IPS DF 6.9 (cell line): ENCODE results near the gene LIPA.

Experiments used
- DNase-seq: peaks from one replicate; pipeline ENCODE4 v3.0.0-alpha.2; 2013; ENCODE audit warnings: low read depth, low spot score
- H3K27ac ChIP-seq: one replicate; pipeline ENCODE4 v1.5.1; 2013; ENCODE audit warnings: low read length, control low read depth
- H3K27me3 ChIP-seq: 2 replicates; pipeline ENCODE4 v1.6.1; 2013; ENCODE audit warnings: mild to moderate bottlenecking, low read length; ENCODE audit not compliant: control insufficient read depth, insufficient read depth
- H3K36me3 ChIP-seq: 2 replicates; pipeline ENCODE4 v1.6.1; 2013; ENCODE audit warnings: low read length; ENCODE audit not compliant: control insufficient read depth, insufficient read depth
- H3K4me1 ChIP-seq: 2 replicates; pipeline ENCODE4 v1.6.1; 2013; ENCODE audit warnings: low read length; ENCODE audit not compliant: control insufficient read depth, insufficient read depth
- H3K4me3 ChIP-seq: 2 replicates; pipeline ENCODE4 v1.5.1; 2013; ENCODE audit warnings: mild to moderate bottlenecking, low read length
- H3K9me3 ChIP-seq: 2 replicates; pipeline ENCODE4 v1.6.1; 2013; ENCODE audit warnings: low read length, inconsistent platforms; ENCODE audit not compliant: control insufficient read depth, insufficient read depth
- WGBS: extraction: QIAGEN DNeasy Blood & Tissue Kit; methylation state at CpG from one replicate; pipeline ENCODE4 v1.1.7; 2013; ENCODE audit warnings: mixed read lengths, missing lambda C conversion rate; ENCODE audit not compliant: insufficient read length, insufficient coverage; 5-methylcytosine and 5-hydroxymethylcytosine counted together

The LIPA gene

DNA sequence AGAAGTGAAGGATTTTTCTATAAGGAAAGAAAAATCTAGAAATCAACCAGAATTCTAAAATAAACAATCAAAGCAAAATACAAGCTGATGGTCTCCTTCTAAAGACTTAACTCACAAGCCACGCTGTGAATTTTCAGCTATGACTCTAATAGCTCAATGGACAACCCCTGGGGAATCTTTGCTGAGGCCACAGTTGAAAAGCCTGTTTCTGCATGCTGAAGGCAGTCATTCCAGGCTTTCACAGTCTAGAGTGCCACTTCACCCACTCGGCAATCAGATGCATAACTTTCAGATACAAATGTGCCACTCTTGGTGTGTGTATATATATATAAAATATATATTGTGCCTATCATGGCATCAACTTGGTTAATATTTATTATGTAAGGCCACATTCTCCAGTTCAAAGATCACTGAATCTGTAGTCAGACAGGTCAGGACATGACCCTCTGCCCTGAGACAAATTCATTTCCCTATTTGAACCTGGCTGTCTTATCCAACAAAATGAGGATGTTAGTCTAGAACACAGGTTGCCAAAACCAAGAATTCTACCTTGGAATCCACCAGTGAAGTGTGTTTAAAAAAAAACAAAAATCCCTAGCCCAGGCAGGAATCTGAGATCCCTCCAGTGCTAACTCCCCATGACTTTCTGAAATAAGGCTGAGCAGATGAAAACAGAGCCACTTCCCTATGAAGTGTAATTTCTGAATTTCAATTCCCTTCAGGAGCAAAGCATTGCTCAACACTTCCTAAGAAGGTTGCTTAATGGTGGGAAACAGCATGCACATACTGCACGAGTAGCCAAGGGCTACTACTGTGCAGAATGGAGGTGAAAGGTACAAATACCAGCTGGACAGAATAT lies 9.9 kb downstream of the LIPA start:
- DNase-seq: no peak
- WGBS: no CpG with 5 or more reads among the region's 3 CpGs
- H3K9me3 ChIP-seq: no peaks in the 10 kb centered on the region
- H3K36me3 ChIP-seq: no peaks in the 10 kb centered on the region
- peaks cover 1% of the 10 kb centered on the region; the same call in 1 of the 2 replicates for H3K4me1 ChIP-seq
- no peak overlapping the region for H3K4me3 ChIP-seq
- H3K27ac ChIP-seq: no peak overlapping the region
- H3K27me3 ChIP-seq: no peaks in the 10 kb centered on the region

- WGBS: no CpG with 5 or more reads among the region's 3 CpGs
- Histone ChIP-seq H3K27ac (no peak overlapping the region), H3K4me1 (peaks cover 1% of the 10 kb centered on the region; the same call in 1 of the 2 replicates), H3K36me3 (no peaks in the 10 kb centered on the region), H3K27me3 (no peaks in the 10 kb centered on the region), H3K9me3 (no peaks in the 10 kb centered on the region), H3K4me3 (no peak overlapping the region)
- no peak for DNase-seq
Measured at GRCh38 chr10:89241026-89241425, 10.5 kb downstream of the LIPA start.

GRCh38 chr10:89240519-89240918 lies 11.1 kb downstream of the LIPA start:
- no peak for DNase-seq
- Histone ChIP-seq H3K27ac (no peak overlapping the region), H3K27me3 (no peaks in the 10 kb centered on the region), H3K36me3 (no peaks in the 10 kb centered on the region), H3K9me3 (no peaks in the 10 kb centered on the region), H3K4me3 (no peak overlapping the region), H3K4me1 (peaks cover 1% of the 10 kb centered on the region; the same call in 1 of the 2 replicates)
- WGBS: no CpG with 5 or more reads among the region's 3 CpGs

- Histone ChIP-seq H3K27ac (no peak overlapping the region), H3K4me1 (peaks cover 1% of the 10 kb centered on the region; the same call in 1 of the 2 replicates), H3K27me3 (no peaks in the 10 kb centered on the region), H3K9me3 (no peaks in the 10 kb centered on the region), H3K4me3 (no peak overlapping the region), H3K36me3 (no peaks in the 10 kb centered on the region)
- DNase-seq: no peak
- WGBS: no CpG with 5 or more reads among the region's 5 CpGs
Measured at GRCh38 chr10:89238956-89239644, 12.5 kb downstream of the LIPA start.

GRCh38 chr10:89237849-89238248 lies 13.7 kb downstream of the LIPA start:
- H3K9me3 ChIP-seq: no peaks in the 10 kb centered on the region
- H3K36me3 ChIP-seq: no peaks in the 10 kb centered on the region
- peaks cover 1% of the 10 kb centered on the region; the same call in 1 of the 2 replicates for H3K4me1 ChIP-seq
- no peak overlapping the region for H3K4me3 ChIP-seq
- no peak for DNase-seq
- no peaks in the 10 kb centered on the region for H3K27me3 ChIP-seq
- no peak overlapping the region for H3K27ac ChIP-seq

- Histone ChIP-seq H3K27ac (no peak overlapping the region), H3K4me3 (no peak overlapping the region), H3K9me3 (no peaks in the 10 kb centered on the region), H3K27me3 (no peaks in the 10 kb centered on the region), H3K4me1 (no peaks in the 10 kb centered on the region), H3K36me3 (no peaks in the 10 kb centered on the region)
- WGBS: no CpG with 5 or more reads among the region's 4 CpGs
- DNase-seq: no peak
Measured at GRCh38 chr10:89236226-89236797, 15.3 kb downstream of the LIPA start.

DNA sequence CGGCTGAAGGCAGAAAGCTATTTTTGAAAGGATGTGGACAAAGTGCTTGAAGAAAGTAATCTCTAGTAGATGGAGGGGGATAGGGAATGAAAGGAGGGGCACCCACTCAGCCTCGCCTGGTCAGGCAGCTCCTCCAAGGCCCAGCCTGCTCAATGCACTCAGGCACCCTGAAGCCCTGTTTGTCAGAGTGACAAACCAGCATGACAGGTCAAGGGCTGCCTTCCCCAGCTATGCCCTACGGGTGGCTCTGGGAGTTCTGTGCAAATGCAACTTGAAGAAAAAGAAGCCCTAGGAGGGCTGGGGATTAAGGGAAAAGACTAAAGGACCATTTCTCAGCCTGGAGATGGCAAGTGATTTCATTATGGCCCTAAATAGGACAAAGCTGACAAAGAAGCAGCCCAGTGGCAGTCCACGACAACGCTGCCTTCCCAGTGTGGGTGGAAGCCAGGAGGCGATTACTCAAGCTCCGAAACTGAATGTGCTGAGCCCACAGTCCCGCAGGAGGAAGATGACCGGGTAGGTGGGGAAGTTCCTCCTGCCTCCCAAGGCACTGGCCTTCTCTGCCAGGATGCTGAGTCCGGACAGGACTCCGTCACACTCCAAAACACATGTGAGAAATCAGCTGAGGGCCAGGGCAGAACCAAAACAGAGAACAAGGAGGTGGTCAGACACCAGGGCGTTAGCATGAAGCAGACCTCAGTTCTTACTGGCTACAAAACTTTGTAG lies 16.3 kb downstream of the LIPA start:
- Histone ChIP-seq H3K9me3 (no peaks in the 10 kb centered on the region), H3K4me3 (no peak overlapping the region), H3K36me3 (no peaks in the 10 kb centered on the region), H3K4me1 (no peaks in the 10 kb centered on the region), H3K27ac (no peak overlapping the region), H3K27me3 (no peaks in the 10 kb centered on the region)
- no CpG with 5 or more reads among the region's 12 CpGs for WGBS
- DNase-seq: no peak

GRCh38 chr10:89233033-89233432 lies 18.5 kb downstream of the LIPA start:
- H3K36me3 ChIP-seq: no peaks in the 10 kb centered on the region
- no peak overlapping the region for H3K27ac ChIP-seq
- no peak overlapping the region for H3K4me3 ChIP-seq
- no CpG with 5 or more reads among the region's 2 CpGs for WGBS
- H3K9me3 ChIP-seq: no peaks in the 10 kb centered on the region
- no peak for DNase-seq
- H3K4me1 ChIP-seq: no peaks in the 10 kb centered on the region
- H3K27me3 ChIP-seq: no peaks in the 10 kb centered on the region

- DNase-seq: no peak
- H3K9me3 ChIP-seq: no peaks in the 10 kb centered on the region
- H3K4me3 ChIP-seq: no peak overlapping the region
- H3K27ac ChIP-seq: no peak overlapping the region
- no peaks in the 10 kb centered on the region for H3K36me3 ChIP-seq
- no peaks in the 10 kb centered on the region for H3K27me3 ChIP-seq
- H3K4me1 ChIP-seq: no peaks in the 10 kb centered on the region
Measured at GRCh38 chr10:89228962-89229361, 22.6 kb downstream of the LIPA start.

DNA sequence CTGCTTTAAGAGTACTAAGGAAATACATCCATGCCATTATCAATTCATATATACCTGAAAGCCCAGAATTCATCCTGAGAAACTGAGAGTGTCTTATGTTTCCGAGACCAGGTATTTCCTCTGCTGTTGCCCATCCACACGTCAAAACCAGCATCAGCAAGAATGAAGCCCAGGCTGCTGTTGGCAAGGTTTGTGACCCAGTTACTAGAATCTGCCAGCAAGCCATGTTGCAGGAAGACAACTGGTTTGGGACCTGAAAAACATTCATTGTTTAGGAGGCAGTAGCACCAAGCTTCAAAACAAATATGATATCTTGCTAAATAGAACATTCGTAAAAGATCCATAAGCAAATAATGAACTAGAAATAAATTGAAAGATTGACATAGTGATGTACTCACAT lies 23.4 kb downstream of the LIPA start:
- H3K4me1 ChIP-seq: no peaks in the 10 kb centered on the region
- DNase-seq: no peak
- H3K4me3 ChIP-seq: no peak overlapping the region
- no peak overlapping the region for H3K27ac ChIP-seq
- no CpG with 5 or more reads among the region's 3 CpGs for WGBS
- H3K27me3 ChIP-seq: no peaks in the 10 kb centered on the region
- no peaks in the 10 kb centered on the region for H3K36me3 ChIP-seq
- no peaks in the 10 kb centered on the region for H3K9me3 ChIP-seq
